ENCODE measurements around the gene ARID5A. TPM values are rescaled to one million over a fixed set of nuclear protein-coding genes. Genes with fewer than 3 reads are reported as not detected.

Gene ARID5A
- total and polyA plus RNA-seq, 9 of the 15 experiments (the other 6 are each of a cell fraction or from before 2014, with no cell fraction given), result 0.14 to 12.5 (median 3.0) TPM

- no peak for TF ChIP-seq TFAP4 (CRISPR knock-in tag; IDR thresholded peaks at IDR 0.05; ENCODE audit: borderline replicate concordance)
Observed at GRCh38 chr2:96594282-96594681, 57.7 kb downstream of the ARID5A start (continued).

GRCh38 chr2:96594691-96595152 lies 58.2 kb downstream of the ARID5A start:
- Histone ChIP-seq H3K27me3 (ENCODE audit: control insufficient read depth in 2 of 2, insufficient read depth in 2 of 2, low read length in 2 of 2) (no peaks in the 10 kb centered on the region), H3K27ac (ENCODE audit: extremely low read depth, low read depth, low read length) (no peak overlapping the region), H4K20me1 (replicated peaks; ENCODE audit: control insufficient read depth, insufficient read depth, low read length) (no peaks in the 10 kb centered on the region), H3K9ac (ENCODE audit: insufficient read depth in 1 of 2, low read depth in 2 of 2, low read length in 2 of 2) (no peak overlapping the region), H3K9me1 (ENCODE audit: control insufficient read depth, insufficient read depth, low read length) (no peaks in the 10 kb centered on the region), H3K4me2 (ENCODE audit: insufficient read depth, low read length) (no peak overlapping the region), H3K79me2 (ENCODE audit: control insufficient read depth, insufficient read depth, low read length) (no peaks in the 10 kb centered on the region), H2AFZ (ENCODE audit: low read depth, low read length) (no peak overlapping the region), H3K4me3 (no peak overlapping the region), H3K4me1 (replicated peaks in 1 of 2; ENCODE audit: control insufficient read depth in 2 of 2, insufficient read depth in 2 of 2, low read length in 2 of 2) (no peaks in the 10 kb centered on the region; a peak in 2 of 5 replicates), H3K9me3 (replicated peaks; ENCODE audit: control insufficient read depth, insufficient read depth, low read depth, low read length) (no peaks in the 10 kb centered on the region), H3K36me3 (ENCODE audit: control insufficient read depth, insufficient read depth, low read length) (peaks cover 74% of the 10 kb centered on the region)
- ATAC-seq (no peak), FAIRE-seq (no peak), DNase-seq (ENCODE audit: extremely low read depth in 1 of 4, low spot score in 3 of 4) (no peak)
- WGBS (ENCODE audit: insufficient coverage, low coverage, missing lambda C conversion rate), result 97% methylated on average over 5 of the region's 5 CpGs
- BruUV-seq (replicated peaks), result no TSS peak
- no peak for TF ChIP-seq ZFX (CRISPR knock-in tag; IDR thresholded peaks at IDR 0.05)
- TF ChIP-seq ZNF280B (CRISPR knock-in tag; IDR thresholded peaks at IDR 0.05), result no peak
- no peak for TF ChIP-seq ZNF79 (CRISPR knock-in tag; IDR thresholded peaks at IDR 0.05; ENCODE audit: low read depth)
- no peak for TF ChIP-seq ZNF696 (CRISPR knock-in tag; conservative IDR thresholded peaks at IDR 0.05)
- no peak for TF ChIP-seq TSC22D4 (tag; IDR thresholded peaks at IDR 0.05)
- no peak for TF ChIP-seq SIRT6 (IDR thresholded peaks at IDR 0.05; ENCODE audit: low read depth, low read length)
- no peak for TF ChIP-seq ZBTB9 (CRISPR knock-in tag; IDR thresholded peaks at IDR 0.05)
- no peak for TF ChIP-seq UBTF (IDR thresholded peaks at IDR 0.05; ENCODE audit: borderline replicate concordance in 1 of 2, low read depth in 2 of 2, low read length in 2 of 2)
- no peak for TF ChIP-seq HDGF (IDR thresholded peaks at IDR 0.05)
- intact Hi-C loops (cut with micrococcal nuclease) (no loop called here), in situ Hi-C loops (cut with MboI) (no loop called here)
- CTCF ChIA-PET (ENCODE audit: low intra/inter-chr PET ratio), result no interaction called here
- POLR2A ChIA-PET, result interaction anchor here (0.6 to 2.6 kb wide), 2 partner anchors 12 to 41 kb away, joined by 3 to 7 read pairs; no protein-coding TSS in a partner anchor
